ENCODE results near the gene LGALS3.

Gene LGALS3

GRCh38 chr14:55136241-55136640 lies 7.2 kb downstream of the LGALS3 start:
- DNase-seq = no peak

DNA sequence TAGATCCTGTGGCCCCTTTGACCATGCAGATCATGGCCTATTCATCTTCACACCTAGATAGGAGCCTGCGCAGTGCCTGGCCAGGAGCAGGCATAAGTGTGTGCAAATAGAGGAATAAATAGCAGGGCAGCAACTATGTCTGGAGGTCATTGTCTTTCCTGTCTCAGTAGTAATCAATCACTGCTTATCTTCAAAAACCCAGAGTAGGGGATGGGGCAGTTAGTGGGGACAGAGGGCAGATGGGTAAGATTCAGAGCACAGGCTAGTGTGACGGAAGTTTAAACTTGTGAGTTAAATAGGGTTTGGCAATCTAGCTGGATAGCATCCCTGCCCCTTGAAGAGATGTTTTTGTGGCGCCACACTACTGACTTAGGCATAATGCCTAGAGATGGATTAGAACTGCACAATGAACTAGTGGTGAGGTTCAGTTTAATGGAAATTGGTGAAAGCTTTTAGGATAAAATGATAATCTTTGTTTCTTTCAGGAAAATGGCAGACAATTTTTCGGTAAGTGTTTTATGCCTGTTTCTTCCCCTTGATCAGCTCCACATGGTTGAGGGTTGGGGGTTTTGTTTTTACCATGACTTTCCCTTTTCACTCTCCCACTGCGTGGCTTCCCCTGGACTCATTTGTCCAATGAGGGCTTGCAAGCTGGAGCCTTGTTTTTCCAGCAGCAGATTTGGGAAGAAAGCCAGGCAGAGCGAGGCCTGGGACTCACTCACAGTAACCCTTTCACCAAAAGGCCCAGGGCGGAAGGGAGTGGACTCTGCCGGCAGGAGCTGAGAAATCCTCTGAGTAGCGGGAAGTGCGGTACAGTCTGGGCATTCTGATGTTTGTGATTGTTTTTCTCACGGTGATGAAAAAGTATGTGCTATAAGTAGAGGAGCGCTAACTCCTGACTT lies 8.1 kb downstream of the LGALS3 start:
- no peak for DNase-seq

DNA sequence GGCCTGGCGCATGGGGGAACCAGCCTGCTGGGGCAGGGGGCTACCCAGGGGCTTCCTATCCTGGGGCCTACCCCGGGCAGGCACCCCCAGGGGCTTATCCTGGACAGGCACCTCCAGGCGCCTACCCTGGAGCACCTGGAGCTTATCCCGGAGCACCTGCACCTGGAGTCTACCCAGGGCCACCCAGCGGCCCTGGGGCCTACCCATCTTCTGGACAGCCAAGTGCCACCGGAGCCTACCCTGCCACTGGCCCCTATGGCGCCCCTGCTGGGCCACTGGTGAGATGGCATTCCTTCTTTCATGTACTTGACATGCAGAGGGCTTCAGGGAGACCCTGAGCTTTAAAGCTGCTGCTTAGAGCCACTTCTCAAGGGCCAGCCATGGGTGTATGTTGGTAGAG lies 9.0 kb downstream of the LGALS3 start:
- DNase-seq = no peak

DNA sequence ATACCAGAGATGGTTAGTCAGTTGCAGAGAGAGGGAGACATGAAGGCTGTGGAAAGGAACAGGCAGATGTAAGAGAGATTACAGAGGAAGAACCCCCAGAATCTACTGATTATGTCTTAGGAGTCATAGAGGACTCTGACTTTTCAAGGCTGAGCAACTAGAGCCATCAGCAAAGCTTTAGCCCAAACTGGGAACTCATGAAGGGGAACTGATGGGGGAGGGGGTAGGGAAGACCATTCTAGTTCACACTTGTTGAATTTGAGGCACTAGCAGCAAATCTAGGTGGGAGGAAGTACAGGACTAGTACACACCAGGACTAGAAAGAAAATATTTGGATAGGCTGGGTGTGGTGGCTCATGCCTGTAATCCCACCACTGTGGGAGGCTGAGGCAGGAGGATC lies 10.1 kb downstream of the LGALS3 start:
- no peak for DNase-seq

DNA sequence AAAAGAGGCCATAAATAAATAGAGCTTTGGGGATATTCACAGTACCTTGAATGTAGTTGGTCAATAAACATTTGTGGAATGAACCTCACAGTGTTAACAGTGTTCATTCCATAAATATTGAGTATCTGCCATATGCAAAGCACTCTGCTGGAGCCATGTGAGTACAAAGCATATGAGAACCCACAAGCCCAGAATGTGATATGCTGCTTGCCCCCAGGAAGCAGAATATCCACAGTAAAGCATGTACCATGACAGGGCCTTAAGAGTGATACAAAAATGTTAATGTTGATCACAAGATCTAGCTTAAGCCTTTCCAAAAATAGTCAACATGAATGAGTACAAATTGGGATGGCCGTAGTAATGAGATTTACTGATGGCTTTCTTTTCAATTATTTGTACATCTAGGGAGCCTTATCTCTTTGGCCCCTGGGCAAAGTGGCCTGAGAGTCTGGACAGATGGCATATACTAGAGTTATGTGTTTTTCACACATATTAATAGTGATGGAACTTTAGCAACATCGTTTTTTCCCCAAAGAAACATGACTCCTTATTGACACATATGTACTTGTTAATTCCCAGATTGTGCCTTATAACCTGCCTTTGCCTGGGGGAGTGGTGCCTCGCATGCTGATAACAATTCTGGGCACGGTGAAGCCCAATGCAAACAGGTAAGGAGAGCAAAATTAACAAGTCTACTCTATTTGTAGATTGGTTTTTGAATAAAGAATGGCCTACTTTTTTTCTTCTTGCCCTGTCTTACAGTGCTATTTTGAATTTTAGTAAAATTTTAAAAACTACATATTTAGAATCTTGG lies 10.9 kb downstream of the LGALS3 start:
- DNase-seq = no peak

DNA sequence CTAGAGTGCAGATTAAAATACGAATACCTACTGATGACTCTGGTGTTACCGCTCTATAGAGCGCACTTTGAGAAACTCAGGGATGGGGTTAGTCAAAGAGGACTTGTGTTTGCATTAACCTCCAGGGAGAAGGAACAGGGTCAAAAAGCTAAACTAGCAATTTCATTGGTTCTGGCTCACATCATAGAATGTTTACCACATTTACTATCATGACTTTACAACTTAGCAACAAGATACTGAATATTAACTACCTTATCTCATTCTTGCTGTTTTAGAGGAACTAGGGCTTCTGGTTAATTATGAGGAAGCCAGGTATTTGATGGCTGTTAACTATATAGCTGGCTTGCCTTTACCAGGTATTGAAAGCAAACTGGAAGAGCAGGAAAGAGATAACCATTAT lies 12.8 kb downstream of the LGALS3 start:
- no peak for DNase-seq

- no peak for DNase-seq
These were observed 13.4 kb downstream of the LGALS3 start for GRCh38 chr14:55142466-55142865.

DNA sequence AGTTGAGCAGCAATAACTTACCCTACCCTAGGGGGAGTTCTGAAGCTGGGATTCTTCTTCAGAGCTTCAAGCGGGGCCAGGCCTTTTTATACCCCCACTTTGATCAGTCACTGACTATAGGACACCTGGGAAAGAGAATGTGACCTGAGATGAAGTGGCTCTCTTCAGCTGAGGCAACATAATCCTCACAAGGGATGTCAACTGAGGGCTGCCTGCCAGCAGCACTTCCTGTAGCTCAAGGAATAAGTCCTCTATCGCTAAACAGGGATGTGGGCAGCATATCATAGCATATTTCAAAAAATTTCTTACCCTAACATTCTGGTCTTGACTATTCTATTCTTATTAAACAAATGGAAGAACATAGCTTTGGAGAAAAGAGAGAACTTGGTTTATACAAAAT lies 17.4 kb downstream of the LGALS3 start:
- no peak for DNase-seq

DNA sequence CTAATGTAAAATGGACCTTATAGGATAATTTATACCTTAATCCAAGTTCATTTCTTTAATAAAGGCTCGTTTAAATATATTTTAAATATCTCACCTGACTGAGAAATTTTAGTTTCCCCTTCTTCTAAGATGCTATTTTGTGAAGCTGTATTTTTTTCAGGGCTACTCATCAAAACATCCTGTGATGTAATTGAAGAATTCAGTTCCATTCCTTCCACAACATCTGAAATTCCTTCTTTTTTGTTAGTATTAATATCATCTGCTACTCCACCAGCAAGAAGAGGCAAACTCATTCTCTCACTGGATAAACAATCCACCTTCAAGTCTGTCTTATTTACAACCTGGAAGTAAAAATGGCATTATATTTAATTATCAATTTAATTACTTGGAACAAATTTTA lies 22.5 kb downstream of the LGALS3 start:
- no peak for DNase-seq

DNA sequence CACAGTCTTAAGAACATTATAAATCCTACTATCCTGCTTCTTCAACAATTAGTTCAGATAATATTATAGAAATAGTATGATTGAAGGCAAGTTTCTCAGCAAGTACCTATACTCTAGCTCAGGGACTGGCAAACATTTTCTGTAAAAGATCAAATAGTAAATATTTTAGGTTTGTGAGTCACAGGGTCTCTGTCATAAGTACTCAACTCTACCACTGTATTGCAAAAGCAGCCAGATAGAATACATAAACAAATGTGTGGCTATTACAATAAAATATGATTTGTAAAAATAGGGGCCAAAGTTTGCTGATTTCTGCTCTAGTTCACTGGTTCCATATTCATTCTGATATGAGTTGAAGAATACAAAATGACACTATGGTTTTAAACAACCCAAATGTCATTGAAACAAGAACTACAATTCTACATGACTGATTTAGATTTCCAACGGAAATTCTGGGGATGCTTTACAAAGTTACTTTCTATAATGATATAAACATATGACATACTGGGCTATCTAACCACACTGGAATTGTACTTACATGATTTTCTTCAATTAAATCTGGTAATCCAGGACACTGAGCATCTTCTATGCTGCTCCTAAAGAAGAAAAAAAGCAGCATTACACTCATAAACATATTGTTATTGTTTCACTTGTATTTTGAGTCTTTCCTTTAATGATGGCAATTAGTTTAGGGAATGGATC lies 23.2 kb downstream of the LGALS3 start:
- no peak for DNase-seq

DNA sequence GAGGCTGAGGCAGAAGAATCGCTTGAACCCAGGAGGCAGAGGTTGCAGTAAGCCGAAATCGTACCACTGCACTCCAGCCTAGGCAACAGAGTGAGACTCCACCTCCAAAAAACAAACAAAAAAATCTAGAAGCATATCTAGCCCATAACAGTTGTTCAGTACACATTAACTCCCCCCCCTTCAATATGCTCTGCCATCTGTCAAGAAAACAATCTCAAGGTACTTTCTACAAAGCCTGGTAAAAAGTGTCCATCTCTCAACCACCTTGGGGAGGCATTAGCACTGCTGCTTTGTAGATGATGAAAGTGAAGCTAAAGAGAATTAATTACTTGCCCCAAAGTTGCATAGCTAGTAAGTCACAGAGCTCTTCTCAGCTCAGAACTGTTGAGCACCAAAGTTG lies 24.9 kb downstream of the LGALS3 start:
- peak; percentile 90 for DNase-seq

GRCh38 chr14:55157080-55157479 lies 28.0 kb downstream of the LGALS3 start:
- DNase-seq = no peak

- DNase-seq = no peak
These were observed 29.4 kb downstream of the LGALS3 start for GRCh38 chr14:55158412-55158811.

- peak; percentile 19 for DNase-seq
These were observed 31.9 kb downstream of the LGALS3 start for GRCh38 chr14:55160989-55161388.

DNA sequence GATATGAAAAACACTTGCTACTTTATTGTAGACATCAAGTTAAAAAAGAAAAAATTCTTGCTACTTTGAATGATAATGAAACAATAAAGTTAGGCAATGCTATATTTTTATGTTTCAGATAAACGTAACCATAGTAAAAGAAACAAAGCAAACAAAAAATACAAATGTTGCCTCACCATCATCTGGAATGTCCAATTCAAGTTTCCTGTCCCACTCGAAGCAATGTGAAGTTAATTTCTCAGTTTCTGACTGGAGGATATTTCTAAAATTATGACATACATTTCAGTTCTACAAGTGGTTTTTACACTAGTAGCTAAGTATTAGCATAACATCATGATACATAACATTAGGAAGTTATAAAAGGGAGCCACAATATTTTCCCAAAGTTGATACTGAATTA lies 41.5 kb downstream of the LGALS3 start:
- DNase-seq = no peak

DNA sequence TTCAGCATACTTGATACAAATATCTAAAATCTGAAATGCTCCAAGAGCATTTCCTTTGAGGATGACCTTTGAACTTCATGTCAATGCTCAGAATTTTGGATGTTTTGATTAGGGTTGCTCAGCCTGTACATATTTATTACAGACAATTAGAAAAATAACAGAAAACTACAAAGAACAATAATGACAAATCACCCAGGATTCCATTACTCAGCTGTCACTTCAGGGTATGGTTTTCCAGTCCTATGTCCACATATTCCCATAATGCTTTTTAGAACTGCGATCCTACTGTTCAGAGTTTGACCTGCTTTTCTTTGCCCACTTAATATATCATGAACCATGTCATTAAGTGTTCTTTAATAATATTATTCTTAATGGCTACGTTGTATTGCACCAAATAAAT lies 51.0 kb downstream of the LGALS3 start:
- DNase-seq = no peak

GRCh38 chr14:55180434-55180833 lies 51.4 kb downstream of the LGALS3 start:
- no peak for DNase-seq

GRCh38 chr14:55188686-55189295 lies 59.7 kb downstream of the LGALS3 start:
- DNase-seq = no peak

DNA sequence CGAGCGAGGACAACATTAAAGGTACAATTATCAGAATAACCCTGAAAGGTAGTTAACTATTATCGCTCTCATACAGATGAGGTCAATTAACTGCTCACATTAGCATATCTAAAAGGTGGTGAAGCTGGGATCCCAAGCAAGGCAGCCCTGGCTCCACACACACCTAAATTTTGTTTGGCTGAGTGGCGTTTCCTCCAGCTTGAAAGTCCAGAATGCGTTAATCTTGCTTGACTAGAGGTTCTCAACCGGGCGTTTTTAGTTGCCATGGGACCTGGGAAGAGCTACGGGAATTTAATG lies 61.8 kb downstream of the LGALS3 start:
- no peak for DNase-seq

- DNase-seq = peak; percentile 99
These were observed 62.4 kb downstream of the LGALS3 start, which contains the start of gene DLGAP5 for GRCh38 chr14:55191203-55192053. TSS of gene DLGAP5 (minus strand) at chr14:55191585. CDS start at chr14:55189179, 2,406 bp downstream.

DNA sequence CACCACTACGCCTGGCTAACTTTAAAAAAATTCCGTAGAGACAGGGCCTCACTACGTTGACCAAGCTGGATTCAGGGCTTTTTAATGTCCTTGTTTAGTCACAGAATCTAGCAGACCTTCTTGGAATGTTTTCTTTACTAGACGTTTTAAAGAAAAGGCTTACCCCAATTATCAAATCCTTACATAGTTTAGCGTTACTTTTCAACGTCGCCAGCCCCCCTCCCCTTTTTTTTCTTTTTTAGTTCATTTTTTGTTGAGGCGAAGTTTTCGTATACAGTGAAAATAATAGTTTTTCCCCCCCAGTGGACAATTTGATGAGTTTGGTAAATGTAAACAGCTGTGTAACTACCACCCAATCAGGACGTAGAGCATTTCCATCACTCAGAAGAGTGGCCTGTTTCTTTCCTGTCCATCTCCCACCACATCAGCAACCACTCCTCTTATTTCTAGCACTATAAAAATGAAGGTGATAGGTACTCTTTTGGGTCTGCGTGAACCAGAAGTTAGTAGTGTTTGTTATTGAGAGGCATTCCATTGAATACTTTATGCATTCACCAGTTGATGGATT lies 63.1 kb downstream of the LGALS3 start:
- DNase-seq = no peak

Measured in NCI-H524 treated with DMSO at 0.1 percent for 48 hours (cell line).